Fibroblast of skin of abdomen (primary cell): ENCODE results near the gene MOB3C.

ENCODE experiments used
- DNase-seq: peaks from one replicate; pipeline ENCODE4 v3.0.0-alpha.2; 2013

The MOB3C gene

GRCh38 chr1:46603858-46604549 is 12.6 kb downstream of the MOB3C start, which contains the start of gene MKNK1:
Gene MKNK1 (minus strand): TSS chr1:46604268. CDS start chr1:46583327, 20,941 bp downstream.
- DNase-seq = peak; percentile 93

- no peak for DNase-seq
These were observed 13.1 kb downstream of the MOB3C start for GRCh38 chr1:46603481-46603857.

- no peak for DNase-seq
These were observed 15.2 kb downstream of the MOB3C start for GRCh38 chr1:46601257-46602007.

- DNase-seq = no peak
These were observed 17.3 kb downstream of the MOB3C start for GRCh38 chr1:46599059-46599970.

- DNase-seq = no peak
These were observed 19.8 kb downstream of the MOB3C start for GRCh38 chr1:46596846-46597245.

GRCh38 chr1:46596036-46596435 is 20.6 kb downstream of the MOB3C start:
- no peak for DNase-seq

GRCh38 chr1:46595127-46595526 is 21.5 kb downstream of the MOB3C start:
- DNase-seq = no peak

- DNase-seq = no peak
These were observed 22.5 kb downstream of the MOB3C start for GRCh38 chr1:46594063-46594462.

- DNase-seq = no peak
These were observed 23.8 kb downstream of the MOB3C start for GRCh38 chr1:46592823-46593222.

- DNase-seq = no peak
These were observed 27.1 kb downstream of the MOB3C start for GRCh38 chr1:46589529-46589928.

GRCh38 chr1:46587069-46587468 is 29.5 kb downstream of the MOB3C start:
- DNase-seq = no peak

GRCh38 chr1:46585312-46585938 is 31.2 kb downstream of the MOB3C start:
- no peak for DNase-seq

GRCh38 chr1:46583494-46583893 is 33.1 kb downstream of the MOB3C start:
- DNase-seq = no peak

- DNase-seq = no peak
These were observed 33.6 kb downstream of the MOB3C start for GRCh38 chr1:46582972-46583371.

- no peak for DNase-seq
These were observed 34.7 kb downstream of the MOB3C start for GRCh38 chr1:46581681-46582455.

- no peak for DNase-seq
These were observed 36.3 kb downstream of the MOB3C start for GRCh38 chr1:46580140-46580903.

GRCh38 chr1:46577671-46578070 is 38.9 kb downstream of the MOB3C start:
- DNase-seq = no peak

- DNase-seq = no peak
These were observed 40.0 kb downstream of the MOB3C start for GRCh38 chr1:46576596-46576995.

- DNase-seq = no peak
These were observed 40.8 kb downstream of the MOB3C start for GRCh38 chr1:46575778-46576177.

- DNase-seq = no peak
These were observed 41.3 kb downstream of the MOB3C start for GRCh38 chr1:46575300-46575699.

GRCh38 chr1:46571691-46572225 is 44.9 kb downstream of the MOB3C start:
- DNase-seq = no peak
